GM23338 (cell line): Measurements from ENCODE around the gene C17orf78. TPM values are rescaled to one million over a fixed set of nuclear protein-coding genes. Genes with fewer than 3 reads are reported as not detected.
A peak's percentile ranks its signal among the peaks of the same experiment; 100 is the strongest.
"Not testable (repeated sequence)": the region's sequence is repeated elsewhere in the genome, so short reads cannot be mapped to it uniquely, and the experiment has no call there.

Experiments used
- ATAC-seq: fragments of 200-7000 bp; cut with Tn5 transposase; 3 replicates; pipeline ENCODE4 v1.9.1; 2020
- DNase-seq: peaks from one replicate; pipeline ENCODE4 v3.0.0-alpha.2; 2015; ENCODE audit warnings: low spot score
- H2AFZ ChIP-seq: fragments of 200-600 bp; sonication (generic); 2 replicates; pipeline ENCODE4 v1.8.0; 2016; ENCODE audit warnings: antibody characterized with exemption, mild to moderate bottlenecking, moderate library complexity
- H3F3A ChIP-seq: fragments of 200-600 bp; sonication (generic); replicated peaks from 2 replicates; pipeline ENCODE4 v1.8.0; 2017; ENCODE audit warnings: antibody characterized with exemption, mixed run types, low read depth
- H3K27ac ChIP-seq: fragments of 200-600 bp; sonication (generic); 2 replicates; pipeline ENCODE4 v1.6.1; 2016; ENCODE audit warnings: low read depth
- H3K27me3 ChIP-seq: fragments of 200-600 bp; sonication (generic); 2 replicates; pipeline ENCODE4 v1.8.0; 2016; ENCODE audit warnings: mild to moderate bottlenecking, mixed run types, moderate library complexity; ENCODE audit not compliant: insufficient read depth
- H3K36me3 ChIP-seq: fragments of 200-600 bp; sonication (generic); 2 replicates; pipeline ENCODE4 v1.8.0; 2016; ENCODE audit warnings: mild to moderate bottlenecking; ENCODE audit not compliant: insufficient read depth
- H3K4me1 ChIP-seq: fragments of 200-600 bp; sonication (generic); 2 replicates; pipeline ENCODE4 v1.8.0; 2016; ENCODE audit warnings: mild to moderate bottlenecking, moderate library complexity; ENCODE audit not compliant: insufficient read depth
- H3K4me2 ChIP-seq: fragments of 200-600 bp; sonication (generic); 2 replicates; pipeline ENCODE4 v1.7.1; 2017; ENCODE audit warnings: mixed run types
- H3K4me3 ChIP-seq: fragments of 200-600 bp; sonication (generic); 2 replicates; pipeline ENCODE4 v1.6.1; 2016; ENCODE audit warnings: mixed run types
- H3K79me2 ChIP-seq: fragments of 200-600 bp; sonication (generic); replicated peaks from 2 replicates; pipeline ENCODE4 v1.8.0; 2017; ENCODE audit warnings: mild to moderate bottlenecking; ENCODE audit not compliant: insufficient read depth
- H3K9me2 ChIP-seq: fragments of 200-600 bp; sonication (generic); 2 replicates; pipeline ENCODE4 v1.8.0; 2017; ENCODE audit not compliant: insufficient read depth
- H4K20me1 ChIP-seq: fragments of 200-600 bp; sonication (generic); replicated peaks from 2 replicates; pipeline ENCODE4 v1.8.0; 2017; ENCODE audit warnings: mild to moderate bottlenecking; ENCODE audit not compliant: insufficient read depth
- H3K27ac Mint-ChIP-seq: 2 replicates; pipeline ENCODE4 v1.8.0; 2020; ENCODE audit warnings: inconsistent platforms, mild to moderate bottlenecking, moderate library complexity, mixed read lengths
- H3K27me3 Mint-ChIP-seq: 3 replicates; pipeline ENCODE4 v1.8.0; 2022; ENCODE audit warnings: low read depth, mild to moderate bottlenecking, moderate library complexity, mixed read lengths, inconsistent platforms; ENCODE audit not compliant: insufficient read depth, poor library complexity
- H3K36me3 Mint-ChIP-seq: 3 replicates; pipeline ENCODE4 v1.8.0; 2021; ENCODE audit warnings: low read depth, mild to moderate bottlenecking, inconsistent platforms, moderate library complexity, mixed read lengths
- H3K4me1 Mint-ChIP-seq: 3 replicates; pipeline ENCODE4 v1.8.0; 2020; ENCODE audit warnings: mild to moderate bottlenecking, inconsistent platforms, mixed read lengths
- H3K4me3 Mint-ChIP-seq: 3 replicates; pipeline ENCODE4 v1.8.0; 2021; ENCODE audit warnings: moderate library complexity, mild to moderate bottlenecking, inconsistent platforms, mixed read lengths
- H3K9me3 Mint-ChIP-seq: 3 replicates; pipeline ENCODE4 v1.8.0; 2020; ENCODE audit warnings: moderate library complexity, mild to moderate bottlenecking, inconsistent platforms, mixed read lengths
- polyA plus RNA-seq: library from polyadenylated mRNA; unstranded; fragments of >200 nt; fragmentation: Nextera tagmentation; extraction: Ambion mirVana; gene quantifications from 2 replicates; pipeline ENCODE4 v1.2.1, GENCODE V29; 2016
- total RNA-seq: library from RNA; depleted of rRNA; stranded (reverse); fragments of >200 nt; shearing (Covaris generic); gene quantifications from 2 replicates; pipeline ENCODE4 v1.2.3, GENCODE V29; 2014
- TF ChIP-seq, protein P1 (sequence below): fragments of 250-450 bp; sonication (Bioruptor Pico); IDR thresholded peaks from 2 replicates; pipeline ENCODE4 v1.5.0; 2020; ENCODE audit warnings: mild to moderate bottlenecking, moderate library complexity

C17orf78 gene
- total and polyA plus RNA-seq, 2 experiments from 2014 or later = 0.19 TPM; not detected in 1

DNA sequence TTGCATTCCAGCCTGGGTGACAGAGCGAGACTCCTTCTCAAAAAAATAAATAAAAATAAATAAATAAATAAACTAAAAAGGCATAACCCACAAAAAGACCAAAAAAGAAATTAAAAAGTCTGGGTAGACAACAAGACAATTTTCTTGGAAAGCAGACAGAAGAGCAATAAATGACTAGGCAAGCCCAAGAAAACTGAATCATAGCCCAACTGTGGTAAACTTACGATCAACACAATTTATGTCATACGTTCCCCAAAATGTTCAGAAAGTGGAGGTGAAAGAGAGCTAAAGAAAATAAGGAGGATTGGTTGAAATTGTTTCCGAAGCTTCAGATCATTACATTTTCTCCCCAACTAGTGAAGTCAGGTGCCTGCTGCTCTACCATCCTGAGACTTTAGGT is 31.3 kb upstream of the C17orf78 start:
- H3K4me1 Mint-ChIP-seq = no peaks in the 10 kb centered on the region
- Histone ChIP-seq H2AFZ (no peak overlapping the region), H3K27me3 (no peaks in the 10 kb centered on the region), H3K27ac (no peak overlapping the region), H3K4me1 (no peaks in the 10 kb centered on the region; the same call in 1 of the 2 replicates), H3F3A (peaks cover 9% of the 10 kb centered on the region; the same call in 1 of the 2 replicates), H3K79me2 (peaks cover 99% of the 10 kb centered on the region), H3K4me3 (no peak overlapping the region), H3K9me2 (no peaks in the 10 kb centered on the region), H3K36me3 (peaks cover 12% of the 10 kb centered on the region), H4K20me1 (peaks cover 55% of the 10 kb centered on the region), H3K4me2 (no peak overlapping the region)
- no peak overlapping the region for H3K27ac Mint-ChIP-seq
- peaks cover 9% of the 10 kb centered on the region for H3K27me3 Mint-ChIP-seq
- H3K4me3 Mint-ChIP-seq = no peak overlapping the region
- ATAC-seq (no peak), DNase-seq (no peak)
- H3K36me3 Mint-ChIP-seq = peaks cover 53% of the 10 kb centered on the region
- TF ChIP-seq, protein P1, sequence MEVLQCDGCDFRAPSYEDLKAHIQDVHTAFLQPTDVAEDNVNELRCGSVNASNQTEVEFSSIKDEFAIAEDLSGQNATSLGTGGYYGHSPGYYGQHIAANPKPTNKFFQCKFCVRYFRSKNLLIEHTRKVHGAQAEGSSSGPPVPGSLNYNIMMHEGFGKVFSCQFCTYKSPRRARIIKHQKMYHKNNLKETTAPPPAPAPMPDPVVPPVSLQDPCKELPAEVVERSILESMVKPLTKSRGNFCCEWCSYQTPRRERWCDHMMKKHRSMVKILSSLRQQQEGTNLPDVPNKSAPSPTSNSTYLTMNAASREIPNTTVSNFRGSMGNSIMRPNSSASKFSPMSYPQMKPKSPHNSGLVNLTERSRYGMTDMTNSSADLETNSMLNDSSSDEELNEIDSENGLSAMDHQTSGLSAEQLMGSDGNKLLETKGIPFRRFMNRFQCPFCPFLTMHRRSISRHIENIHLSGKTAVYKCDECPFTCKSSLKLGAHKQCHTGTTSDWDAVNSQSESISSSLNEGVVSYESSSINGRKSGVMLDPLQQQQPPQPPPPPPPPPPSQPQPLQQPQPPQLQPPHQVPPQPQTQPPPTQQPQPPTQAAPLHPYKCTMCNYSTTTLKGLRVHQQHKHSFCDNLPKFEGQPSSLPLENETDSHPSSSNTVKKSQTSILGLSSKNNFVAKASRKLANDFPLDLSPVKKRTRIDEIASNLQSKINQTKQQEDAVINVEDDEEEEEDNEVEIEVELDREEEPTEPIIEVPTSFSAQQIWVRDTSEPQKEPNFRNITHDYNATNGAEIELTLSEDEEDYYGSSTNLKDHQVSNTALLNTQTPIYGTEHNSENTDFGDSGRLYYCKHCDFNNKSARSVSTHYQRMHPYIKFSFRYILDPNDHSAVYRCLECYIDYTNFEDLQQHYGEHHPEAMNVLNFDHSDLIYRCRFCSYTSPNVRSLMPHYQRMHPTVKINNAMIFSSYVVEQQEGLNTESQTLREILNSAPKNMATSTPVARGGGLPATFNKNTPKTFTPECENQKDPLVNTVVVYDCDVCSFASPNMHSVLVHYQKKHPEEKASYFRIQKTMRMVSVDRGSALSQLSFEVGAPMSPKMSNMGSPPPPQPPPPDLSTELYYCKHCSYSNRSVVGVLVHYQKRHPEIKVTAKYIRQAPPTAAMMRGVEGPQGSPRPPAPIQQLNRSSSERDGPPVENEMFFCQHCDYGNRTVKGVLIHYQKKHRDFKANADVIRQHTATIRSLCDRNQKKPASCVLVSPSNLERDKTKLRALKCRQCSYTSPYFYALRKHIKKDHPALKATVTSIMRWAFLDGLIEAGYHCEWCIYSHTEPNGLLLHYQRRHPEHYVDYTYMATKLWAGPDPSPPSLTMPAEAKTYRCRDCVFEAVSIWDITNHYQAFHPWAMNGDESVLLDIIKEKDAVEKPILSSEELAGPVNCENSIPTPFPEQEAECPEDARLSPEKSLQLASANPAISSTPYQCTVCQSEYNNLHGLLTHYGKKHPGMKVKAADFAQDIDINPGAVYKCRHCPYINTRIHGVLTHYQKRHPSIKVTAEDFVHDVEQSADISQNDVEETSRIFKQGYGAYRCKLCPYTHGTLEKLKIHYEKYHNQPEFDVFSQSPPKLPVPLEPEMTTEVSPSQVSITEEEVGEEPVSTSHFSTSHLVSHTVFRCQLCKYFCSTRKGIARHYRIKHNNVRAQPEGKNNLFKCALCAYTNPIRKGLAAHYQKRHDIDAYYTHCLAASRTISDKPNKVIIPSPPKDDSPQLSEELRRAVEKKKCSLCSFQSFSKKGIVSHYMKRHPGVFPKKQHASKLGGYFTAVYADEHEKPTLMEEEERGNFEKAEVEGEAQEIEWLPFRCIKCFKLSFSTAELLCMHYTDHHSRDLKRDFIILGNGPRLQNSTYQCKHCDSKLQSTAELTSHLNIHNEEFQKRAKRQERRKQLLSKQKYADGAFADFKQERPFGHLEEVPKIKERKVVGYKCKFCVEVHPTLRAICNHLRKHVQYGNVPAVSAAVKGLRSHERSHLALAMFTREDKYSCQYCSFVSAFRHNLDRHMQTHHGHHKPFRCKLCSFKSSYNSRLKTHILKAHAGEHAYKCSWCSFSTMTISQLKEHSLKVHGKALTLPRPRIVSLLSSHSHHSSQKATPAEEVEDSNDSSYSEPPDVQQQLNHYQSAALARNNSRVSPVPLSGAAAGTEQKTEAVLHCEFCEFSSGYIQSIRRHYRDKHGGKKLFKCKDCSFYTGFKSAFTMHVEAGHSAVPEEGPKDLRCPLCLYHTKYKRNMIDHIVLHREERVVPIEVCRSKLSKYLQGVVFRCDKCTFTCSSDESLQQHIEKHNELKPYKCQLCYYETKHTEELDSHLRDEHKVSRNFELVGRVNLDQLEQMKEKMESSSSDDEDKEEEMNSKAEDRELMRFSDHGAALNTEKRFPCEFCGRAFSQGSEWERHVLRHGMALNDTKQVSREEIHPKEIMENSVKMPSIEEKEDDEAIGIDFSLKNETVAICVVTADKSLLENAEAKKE = no peak
- peaks cover 11% of the 10 kb centered on the region for H3K9me3 Mint-ChIP-seq

DNA sequence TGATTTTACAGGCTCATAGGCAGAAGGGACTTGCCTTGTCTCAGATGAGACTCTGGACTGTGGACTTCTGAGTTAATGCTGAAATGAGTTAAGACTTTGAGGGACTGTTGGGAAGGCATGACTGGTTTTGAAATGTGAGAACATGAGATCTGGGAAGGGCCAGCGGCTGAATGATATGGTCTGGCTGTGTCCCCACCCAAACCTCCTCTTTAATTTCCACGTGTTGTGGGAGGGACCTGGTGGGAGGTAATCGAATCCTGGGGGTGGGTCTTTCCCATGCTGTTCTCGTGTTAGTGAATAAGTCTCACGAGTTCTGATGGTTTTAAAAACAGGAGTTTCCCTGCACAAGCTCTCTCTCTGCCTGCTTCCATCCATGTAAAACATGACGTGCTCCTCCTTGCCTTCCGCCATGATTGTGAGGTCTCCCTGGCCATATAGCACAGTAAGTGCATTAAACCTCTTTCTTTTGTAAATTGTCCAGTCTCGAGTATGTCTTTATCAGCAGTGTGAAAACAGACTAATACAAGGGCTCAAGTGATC is 28.9 kb upstream of the C17orf78 start:
- not testable (repeated sequence) for H3K4me3 Mint-ChIP-seq, H2AFZ ChIP-seq, H3K4me2 ChIP-seq, H3K4me1 ChIP-seq, H3K36me3 ChIP-seq, H3K9me2 ChIP-seq, H3K27me3 ChIP-seq, ATAC-seq, H3K4me3 ChIP-seq, H3K27me3 Mint-ChIP-seq, H3K4me1 Mint-ChIP-seq, DNase-seq, H3F3A ChIP-seq, H3K27ac Mint-ChIP-seq
- H3K36me3 Mint-ChIP-seq = peaks cover 50% of the 10 kb centered on the region
- Histone ChIP-seq H4K20me1 (peaks cover 67% of the 10 kb centered on the region), H3K79me2 (peaks cover 99% of the 10 kb centered on the region), H3K27ac (0 out of 2 replicates have a peak overlapping the region, but pooled peaks have one; percentile 59)
- peaks cover 11% of the 10 kb centered on the region for H3K9me3 Mint-ChIP-seq

DNA sequence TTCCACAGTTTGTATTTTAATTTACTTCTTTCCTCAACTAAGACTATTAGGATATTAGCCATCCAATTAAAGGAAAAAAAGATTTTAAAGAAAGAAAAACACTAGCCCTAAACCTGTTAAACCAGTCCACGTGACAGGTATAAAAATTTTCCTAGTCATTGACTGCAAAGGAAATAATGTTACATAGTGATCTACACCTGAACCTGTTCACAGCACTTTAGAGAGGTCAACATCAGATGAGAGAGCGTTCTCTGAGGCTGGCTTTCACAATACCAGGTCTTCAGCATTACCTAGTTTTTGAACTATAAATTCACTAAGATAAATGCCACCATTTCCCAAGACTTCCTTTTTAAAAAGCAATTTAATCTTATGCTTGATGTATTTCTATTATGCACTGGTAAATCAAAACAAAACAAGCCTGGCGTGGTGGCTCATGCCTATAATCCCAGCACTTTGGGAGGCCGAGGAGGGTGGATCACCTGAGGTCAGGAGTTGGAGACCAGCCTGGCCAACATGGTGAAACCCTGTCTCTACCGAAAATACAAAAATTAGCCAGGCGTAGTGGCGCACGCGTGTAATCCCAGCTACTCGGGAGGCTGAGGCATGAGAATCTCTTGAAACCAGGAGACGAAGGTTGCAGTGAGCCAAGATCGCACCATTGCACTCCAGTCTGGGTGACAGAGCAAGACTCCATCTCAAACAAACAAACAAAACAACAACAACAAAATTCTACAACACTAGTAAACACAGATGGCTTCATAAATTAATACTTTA is 18.8 kb upstream of the C17orf78 start:
- Histone ChIP-seq H4K20me1 (peaks cover 48% of the 10 kb centered on the region), H3K79me2 (peaks cover 65% of the 10 kb centered on the region), H3F3A (peaks cover 10% of the 10 kb centered on the region; the same call in 1 of the 2 replicates), H3K4me1 (peaks cover 39% of the 10 kb centered on the region), H3K27ac (0 out of 2 replicates have a peak overlapping the region, but pooled peaks have one; percentile 45), H3K4me2 (peak overlapping the region; percentile 95), H3K4me3 (peak overlapping the region; percentile 85)
- DNase-seq, H3K9me2 ChIP-seq, H3K36me3 ChIP-seq, H3K9me3 Mint-ChIP-seq, H3K27me3 Mint-ChIP-seq, H2AFZ ChIP-seq, H3K27me3 ChIP-seq, ATAC-seq: not testable (repeated sequence)
- Mint-ChIP-seq H3K4me3 (peak overlapping the region; percentile 92), H3K27ac (peak overlapping the region; percentile 97; the same call in 1 of the 2 replicates), H3K36me3 (peaks cover 25% of the 10 kb centered on the region; the same call in 2 of the 3 replicates), H3K4me1 (peaks cover 28% of the 10 kb centered on the region)
